T47D (cell line): ENCODE results near the gene TRPM3.

Experiments
- DNase-seq, 2 experiments: peaks; one replicate each; pipeline versions ENCODE4 v3.0.0 to v3.0.0-alpha.2; 2011 to 2012; ENCODE audit warnings: low read depth in 1 of 2, low spot score in 1 of 2
- JUND ChIP-seq: IDR thresholded peaks from 2 replicates; pipeline ENCODE4 v1.6.1; 2012; ENCODE audit warnings: low read depth
- in situ Hi-C: cut with HindIII; loops from 2 replicates; pipeline ENCODE4 v1.10.0; 2016; ENCODE audit warnings: low sequenced_read_pairs, low pct_unique_long_range_greater_than_20kb

The TRPM3 gene

DNA sequence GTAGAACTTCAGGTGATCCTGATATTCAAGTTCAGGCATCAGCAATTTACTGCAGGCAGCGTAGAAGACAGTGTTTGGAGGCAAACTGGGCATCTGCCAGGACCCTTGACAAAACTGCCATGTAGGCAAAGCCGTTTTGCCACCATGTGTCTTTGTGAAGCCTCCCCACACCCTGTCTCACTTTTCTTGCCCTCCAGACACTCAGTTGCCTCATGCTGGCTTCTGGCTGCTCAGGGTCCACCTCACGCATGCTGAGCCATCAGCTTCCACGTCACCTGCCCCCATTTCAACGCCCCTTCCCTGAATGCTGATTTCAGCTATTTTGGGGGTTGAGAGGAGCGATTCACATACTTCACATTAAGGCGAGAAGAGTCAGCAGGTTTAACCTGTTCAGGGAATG is 541.7 kb downstream of the TRPM3 start:
- in situ Hi-C loops = no loop called here
- TF ChIP-seq JUND = no peak

DNA sequence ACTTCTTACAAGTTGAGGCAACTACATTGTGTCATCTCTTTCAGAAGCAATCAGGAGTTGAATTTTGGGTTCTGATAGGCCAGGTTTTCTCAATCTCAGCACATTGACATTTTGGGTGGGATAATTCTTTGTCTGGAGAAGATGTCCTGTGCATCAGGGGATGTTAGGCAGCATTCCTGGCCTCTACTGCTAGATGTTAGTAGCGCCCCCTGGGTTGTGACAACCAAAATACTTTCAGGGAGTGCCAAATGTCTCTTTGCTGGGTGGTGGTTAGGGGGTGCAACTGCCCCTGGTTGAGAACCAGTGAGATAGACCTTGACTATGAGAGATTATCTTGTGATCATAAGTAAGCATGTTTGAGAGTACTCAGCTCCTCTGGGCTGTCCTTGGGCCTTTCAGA is 542.7 kb downstream of the TRPM3 start:
- no peak for DNase-seq
- in situ Hi-C loops = no loop called here
- TF ChIP-seq JUND = no peak

More for the DNA sequence above, 541.7 kb downstream of the TRPM3 start:
- DNase-seq = no peak

DNA sequence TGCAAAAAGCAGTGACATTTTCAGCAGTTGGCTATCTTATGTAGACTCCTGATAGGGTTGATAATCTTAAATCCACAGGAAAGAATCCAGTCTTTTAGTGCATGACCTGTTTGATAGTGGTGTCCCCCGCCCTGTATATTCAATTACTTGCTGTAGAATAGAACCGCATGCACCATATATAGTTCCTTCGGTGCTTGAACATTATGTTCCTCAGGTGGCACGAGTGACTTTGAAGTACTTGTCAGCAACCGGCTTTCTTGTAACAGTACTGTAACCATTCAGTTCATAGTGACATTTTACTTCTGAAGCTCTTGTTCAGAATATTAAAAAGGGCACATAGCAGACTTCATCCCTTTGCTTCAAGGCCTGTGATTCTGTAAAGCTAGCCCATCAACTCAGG is 543.8 kb downstream of the TRPM3 start:
- in situ Hi-C loops = no loop called here
- TF ChIP-seq JUND = no peak
- DNase-seq = no peak

DNA sequence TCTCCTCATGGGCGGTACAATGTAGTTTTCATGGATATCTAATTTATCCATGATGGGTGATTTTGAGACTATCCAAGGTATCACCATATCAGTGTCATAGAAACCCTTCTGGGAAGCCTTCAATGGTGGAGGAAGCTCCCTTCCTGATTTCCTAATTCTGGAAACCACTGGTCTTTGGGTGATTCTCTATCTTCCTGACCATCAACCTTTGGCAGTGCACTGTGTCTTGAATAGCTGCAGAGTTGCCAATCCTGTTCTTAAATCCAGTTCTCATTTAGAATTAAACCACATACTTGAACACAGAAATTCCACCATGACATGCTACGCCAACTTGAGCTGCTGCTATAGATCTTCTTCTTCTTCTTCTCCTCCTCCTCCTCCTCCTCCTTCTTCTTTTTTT is 545.3 kb downstream of the TRPM3 start:
- peak in 1 of 2 experiments; percentile 52 for DNase-seq
- in situ Hi-C loops = no loop called here
- no peak for TF ChIP-seq JUND

DNA sequence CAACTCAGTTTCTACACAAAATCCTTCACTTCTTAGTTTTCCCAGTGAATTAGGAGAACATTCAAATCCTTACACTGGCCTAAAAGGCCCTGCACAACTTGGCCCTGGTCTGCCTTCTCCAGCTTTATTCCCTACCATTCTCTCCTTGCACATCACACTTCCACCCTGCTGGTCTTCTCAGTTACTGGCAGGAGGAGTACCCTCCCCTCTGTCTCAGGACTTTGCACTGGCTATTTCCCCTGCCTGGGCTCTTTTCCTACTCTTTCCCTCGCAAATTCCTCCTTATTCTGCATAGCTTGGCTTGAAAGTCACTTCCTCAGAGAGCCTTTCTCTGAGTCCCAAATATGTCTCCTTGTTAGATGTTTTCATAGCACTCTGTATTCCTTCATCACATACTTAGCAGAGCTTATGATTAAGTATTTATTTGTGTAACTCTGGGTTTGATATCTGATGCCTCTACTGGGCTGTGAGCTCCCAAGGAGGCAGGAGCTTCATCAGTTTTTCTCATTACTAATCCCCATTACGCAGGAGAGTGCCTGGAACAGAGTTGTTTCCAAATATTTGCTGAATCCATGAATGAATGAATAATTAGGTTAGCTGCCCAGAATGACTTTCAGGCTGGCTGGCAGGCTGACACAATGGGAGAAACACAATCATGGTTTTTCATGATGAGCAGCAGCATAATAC is 547.1 kb downstream of the TRPM3 start:
- no peak for TF ChIP-seq JUND
- DNase-seq = no peak
- in situ Hi-C loops = no loop called here

DNA sequence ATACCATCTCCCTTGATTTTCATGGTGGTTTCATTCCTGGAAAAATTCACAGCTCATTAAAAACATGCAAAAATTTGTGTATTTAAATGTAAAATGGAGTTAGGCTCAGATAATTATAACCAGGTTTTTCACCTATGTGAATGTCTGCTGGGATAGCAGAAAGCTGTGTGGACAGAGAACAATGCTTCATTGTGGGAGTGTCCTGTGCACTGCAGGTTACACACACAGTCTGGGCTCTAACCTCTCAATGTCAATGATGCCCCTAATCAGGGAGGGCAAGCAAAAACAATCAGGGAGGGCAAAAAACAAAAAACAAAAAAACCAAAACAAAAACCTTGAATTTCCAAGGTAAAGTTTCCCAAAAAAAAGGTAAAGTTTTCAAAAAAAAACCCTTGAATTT is 548.1 kb downstream of the TRPM3 start:
- no peak for TF ChIP-seq JUND
- in situ Hi-C loops = no loop called here
- DNase-seq = no peak

DNA sequence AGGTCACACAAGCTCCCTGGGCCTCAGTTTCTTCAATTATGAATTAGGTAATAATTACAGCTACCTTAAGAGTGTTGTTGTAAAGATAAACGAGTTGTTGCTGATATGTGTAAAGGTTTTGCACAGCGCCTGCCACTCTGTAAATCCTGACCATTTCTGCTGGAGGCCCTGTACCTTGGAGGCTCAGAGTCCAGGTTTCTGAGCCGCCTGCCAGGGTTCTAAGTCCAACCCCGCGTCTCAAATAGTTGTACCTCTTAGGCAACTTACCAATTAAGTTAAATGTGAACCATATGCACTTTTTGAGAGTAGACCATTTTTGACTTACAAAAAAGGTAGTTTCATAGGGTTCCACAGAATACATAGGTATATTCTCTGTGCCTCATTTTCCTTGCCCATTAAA is 550.2 kb downstream of the TRPM3 start:
- DNase-seq = no peak
- TF ChIP-seq JUND = no peak
- in situ Hi-C loops = no loop called here

DNA sequence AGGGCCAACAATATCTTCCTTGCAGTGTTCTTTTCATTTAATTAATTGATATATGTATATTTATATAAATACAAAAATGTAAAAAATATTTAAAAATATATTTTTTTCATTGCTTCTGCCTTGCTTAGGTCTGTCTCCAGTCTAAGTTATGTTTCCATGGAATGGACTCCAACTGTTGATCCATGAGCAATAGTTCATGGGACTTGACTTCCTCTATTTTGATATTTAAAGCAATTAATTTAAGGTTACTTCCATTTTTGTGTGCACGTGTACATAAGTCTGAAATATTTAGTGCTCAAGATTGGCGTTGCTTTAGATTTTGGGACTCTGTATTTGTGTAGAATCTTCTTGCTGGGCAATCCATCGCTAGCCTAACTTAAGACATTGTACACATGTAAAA is 551.6 kb downstream of the TRPM3 start:
- no peak for DNase-seq
- in situ Hi-C loops = no loop called here
- no peak for TF ChIP-seq JUND

DNA sequence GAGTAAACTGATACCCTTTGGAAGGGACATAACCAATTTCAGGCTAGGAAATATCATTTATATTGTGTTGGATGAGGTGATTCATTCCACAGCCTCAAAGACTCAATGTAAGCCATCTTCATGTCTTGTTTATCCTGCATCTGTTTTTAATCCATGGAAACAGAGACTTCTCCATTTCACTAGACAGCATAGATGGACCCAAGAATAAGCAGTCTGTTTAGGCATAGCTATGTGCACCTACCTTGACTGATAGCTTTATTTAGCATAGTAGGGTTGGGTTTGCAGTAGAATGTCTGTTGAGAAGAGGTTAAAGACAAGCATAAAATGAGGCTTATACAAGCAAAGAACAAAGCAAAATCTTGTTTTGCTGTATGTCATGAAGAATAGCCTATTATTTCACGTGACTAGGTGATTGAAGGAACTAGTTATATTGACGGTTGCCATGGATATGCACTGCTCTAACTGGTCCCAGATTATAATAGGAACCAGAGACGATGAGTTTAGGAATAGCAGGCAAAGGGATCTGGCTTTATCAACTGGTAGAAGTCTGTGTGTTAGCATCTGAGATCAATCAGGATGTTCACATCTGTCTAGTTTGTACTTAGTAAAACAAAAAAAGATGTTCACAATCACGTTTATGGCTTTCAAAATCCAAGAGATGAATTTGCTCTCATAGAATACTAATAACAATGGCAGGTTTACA is 552.2 kb downstream of the TRPM3 start:
- no peak for TF ChIP-seq JUND
- in situ Hi-C loops = no loop called here
- DNase-seq = no peak

DNA sequence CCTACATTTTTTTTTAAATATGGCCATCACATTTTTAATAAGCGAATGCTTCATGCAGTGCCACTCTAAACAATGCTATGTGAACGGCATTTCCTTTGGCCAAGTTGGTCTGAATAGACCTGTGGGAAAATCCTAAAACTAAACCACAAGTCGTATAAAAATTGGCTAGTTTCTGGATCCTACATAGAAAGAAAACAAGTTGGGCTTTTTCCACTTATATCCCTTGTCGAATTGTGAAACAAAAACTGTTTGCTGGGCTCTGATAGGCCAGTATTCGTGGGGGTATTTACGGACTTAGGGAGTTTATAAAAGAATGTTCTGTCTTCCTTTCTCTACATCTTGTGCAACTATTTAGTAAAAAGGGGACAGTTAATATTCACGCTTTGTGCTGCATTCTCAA is 553.9 kb downstream of the TRPM3 start:
- no peak for DNase-seq
- in situ Hi-C loops = no loop called here
- no peak for TF ChIP-seq JUND

DNA sequence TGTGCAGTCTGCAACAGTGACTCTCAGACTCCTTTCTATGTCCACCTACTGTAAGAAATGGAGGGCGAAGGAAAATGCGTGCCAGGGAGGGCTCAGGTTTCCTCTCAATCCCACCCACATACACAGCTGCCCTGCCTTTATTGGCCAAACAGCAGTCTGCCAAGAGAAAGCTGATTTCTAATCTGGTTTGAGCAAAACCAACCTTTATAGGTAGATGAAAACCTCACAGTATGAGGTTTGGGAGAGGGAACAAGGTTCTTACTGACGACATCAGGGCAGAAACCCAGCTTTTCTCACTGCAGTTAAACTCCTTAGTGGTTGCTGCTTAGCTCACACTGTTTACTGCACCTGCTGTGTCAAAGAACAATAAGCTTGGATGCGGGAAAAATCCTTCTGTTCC is 554.7 kb downstream of the TRPM3 start:
- no peak for TF ChIP-seq JUND
- in situ Hi-C loops = no loop called here
- DNase-seq = no peak

DNA sequence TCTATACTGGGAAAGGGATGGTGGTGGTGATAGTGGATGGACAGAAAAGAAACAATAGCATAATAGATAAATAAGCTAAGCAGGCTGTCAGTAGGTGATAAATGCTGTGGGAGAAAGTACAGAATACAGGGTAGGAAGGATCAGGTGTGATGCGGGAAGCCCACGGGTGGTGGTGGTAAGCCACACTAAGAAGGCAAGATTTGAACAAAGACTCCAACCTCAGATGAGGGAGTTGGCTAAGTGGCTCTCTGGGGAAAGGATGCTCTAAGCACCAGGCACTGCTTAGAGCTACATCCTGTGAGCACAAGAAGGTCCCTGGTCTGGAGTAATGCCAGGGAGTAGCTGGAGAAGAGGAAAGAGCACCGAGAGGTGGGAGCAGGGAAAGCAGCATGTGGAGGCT is 555.4 kb downstream of the TRPM3 start:
- TF ChIP-seq JUND = no peak
- in situ Hi-C loops = no loop called here
- DNase-seq = no peak

DNA sequence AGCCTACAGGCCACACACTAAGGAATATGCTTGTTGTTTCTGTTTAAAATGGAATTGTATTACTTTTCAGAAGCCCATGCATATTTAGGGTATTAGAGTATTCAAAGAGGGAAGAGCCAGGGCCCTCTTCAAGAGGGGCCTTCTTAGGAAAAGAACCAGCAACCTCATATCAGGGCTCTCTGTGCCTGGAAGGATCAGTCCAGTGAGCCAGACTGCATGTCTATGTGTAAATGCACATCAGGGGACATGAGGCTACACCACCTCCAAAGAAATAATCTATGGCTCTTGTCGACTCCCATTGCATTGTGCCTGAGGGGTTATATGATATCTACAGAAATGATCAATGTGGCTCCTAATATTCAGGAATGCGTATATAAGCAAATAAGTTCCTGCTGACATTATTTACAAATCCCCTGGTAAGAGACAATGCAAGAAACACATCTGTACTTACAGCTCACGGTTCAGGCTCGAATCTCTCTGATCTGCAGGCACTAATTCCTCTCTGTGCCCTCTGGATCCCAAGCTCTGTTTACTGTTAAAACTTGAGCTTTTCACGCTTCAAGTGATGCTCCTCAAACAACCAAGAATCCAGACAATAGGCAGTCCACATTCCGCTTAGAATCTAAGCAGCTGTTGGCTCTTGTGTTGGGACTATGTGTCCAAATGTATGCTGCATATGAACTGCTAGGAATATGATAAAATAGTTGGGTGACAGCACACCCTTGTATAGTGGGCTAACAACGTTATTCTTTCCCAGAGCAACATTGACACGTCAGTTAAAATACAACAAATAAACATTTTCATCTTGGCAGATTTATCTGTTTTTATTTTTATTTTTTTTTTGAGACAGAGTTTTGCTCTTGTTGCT is 556.7 kb downstream of the TRPM3 start:
- in situ Hi-C loops = no loop called here
- no peak for TF ChIP-seq JUND
- DNase-seq = peak in 1 of 2 experiments; percentile 5
